ENCODE measurements around the gene CHST15.

CHST15 gene

DNA sequence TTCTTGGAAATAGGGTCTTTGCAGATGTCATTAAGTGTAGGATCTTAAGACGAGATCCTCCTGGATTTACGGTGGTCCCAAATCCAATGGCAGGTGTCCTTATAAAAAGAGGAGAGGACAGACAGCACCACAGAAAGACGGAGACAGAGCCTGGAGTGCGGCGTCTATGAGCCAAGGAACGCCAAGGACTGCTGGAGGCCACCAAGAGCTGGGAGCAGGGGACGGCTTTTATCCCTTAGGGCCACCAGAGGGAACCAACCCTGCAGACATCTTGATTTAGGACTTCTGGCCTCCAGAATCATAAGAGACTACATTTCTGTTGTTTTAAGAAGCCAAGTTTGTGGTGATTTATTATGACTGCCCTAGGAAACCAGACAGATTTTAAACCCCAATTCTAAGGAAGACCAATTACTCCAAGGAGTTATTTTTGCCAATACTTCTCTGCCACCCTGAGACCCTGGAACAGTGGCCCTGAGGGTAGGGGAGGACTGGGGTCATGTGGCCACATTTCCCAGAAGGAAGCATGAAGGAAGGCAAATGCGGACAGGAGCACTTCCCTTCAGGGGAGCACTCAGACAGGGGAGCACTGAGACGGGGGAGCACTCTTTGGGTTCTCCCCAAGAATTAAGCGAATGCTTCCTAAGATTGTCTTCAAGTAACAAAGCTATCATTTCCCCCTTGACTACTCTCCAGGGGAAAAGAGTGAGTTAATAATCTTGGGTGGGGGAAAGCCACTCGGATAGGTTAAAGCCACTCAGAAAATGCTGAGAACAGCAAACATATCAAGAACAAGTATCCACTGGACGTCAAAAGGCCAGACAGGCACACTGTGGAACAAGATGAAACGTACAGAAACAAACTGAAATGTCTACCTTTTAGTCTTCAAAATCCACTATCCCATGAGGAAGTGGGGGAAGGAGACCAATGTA lies 67.5 kb downstream of the CHST15 start:
- intact Hi-C loops (cut with DNase I), result no loop called here
- DNase-seq, result peak in 1 of 42 donors; percentile 28

DNA sequence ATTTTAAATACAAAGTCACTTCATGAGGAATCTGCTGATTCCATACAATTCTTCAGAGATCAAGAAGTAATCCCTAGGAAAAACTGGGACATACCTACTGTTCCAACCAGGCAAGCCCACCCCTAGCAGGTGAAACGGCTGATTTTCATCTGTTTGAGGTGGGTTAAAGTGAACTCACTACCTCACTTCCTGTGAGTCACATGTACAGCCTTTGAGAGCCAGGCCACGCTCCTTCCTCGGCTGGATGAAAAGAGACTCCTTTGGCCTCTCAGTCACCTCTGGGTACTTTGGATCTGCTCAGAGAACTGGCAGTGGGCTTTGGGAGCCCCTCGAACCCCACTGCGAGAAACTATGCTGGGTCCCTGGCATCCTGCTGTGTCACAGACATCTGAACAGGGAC lies 68.2 kb downstream of the CHST15 start:
- no peak for DNase-seq
- intact Hi-C loops (cut with DNase I), result no loop called here

DNA sequence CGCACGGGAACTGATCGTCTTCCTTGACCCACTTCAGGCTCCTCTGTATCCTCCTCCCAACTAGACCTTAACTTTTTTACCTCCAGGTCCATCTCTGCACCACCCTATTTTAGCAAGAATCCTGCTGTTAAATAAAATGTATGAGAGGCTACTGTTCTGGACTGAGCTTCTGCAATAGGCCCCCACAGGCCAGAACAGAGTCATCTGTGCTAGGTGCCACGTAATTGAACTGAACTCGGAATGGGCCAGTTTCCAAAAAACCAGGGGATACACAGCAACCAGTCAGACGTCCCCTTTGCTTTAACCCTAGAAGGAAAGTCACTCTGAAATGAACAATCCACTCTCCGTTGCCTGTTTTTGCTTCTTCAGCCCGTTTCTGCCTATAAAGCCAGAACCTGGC lies 71.3 kb downstream of the CHST15 start:
- intact Hi-C loops (cut with DNase I), result no loop called here

DNA sequence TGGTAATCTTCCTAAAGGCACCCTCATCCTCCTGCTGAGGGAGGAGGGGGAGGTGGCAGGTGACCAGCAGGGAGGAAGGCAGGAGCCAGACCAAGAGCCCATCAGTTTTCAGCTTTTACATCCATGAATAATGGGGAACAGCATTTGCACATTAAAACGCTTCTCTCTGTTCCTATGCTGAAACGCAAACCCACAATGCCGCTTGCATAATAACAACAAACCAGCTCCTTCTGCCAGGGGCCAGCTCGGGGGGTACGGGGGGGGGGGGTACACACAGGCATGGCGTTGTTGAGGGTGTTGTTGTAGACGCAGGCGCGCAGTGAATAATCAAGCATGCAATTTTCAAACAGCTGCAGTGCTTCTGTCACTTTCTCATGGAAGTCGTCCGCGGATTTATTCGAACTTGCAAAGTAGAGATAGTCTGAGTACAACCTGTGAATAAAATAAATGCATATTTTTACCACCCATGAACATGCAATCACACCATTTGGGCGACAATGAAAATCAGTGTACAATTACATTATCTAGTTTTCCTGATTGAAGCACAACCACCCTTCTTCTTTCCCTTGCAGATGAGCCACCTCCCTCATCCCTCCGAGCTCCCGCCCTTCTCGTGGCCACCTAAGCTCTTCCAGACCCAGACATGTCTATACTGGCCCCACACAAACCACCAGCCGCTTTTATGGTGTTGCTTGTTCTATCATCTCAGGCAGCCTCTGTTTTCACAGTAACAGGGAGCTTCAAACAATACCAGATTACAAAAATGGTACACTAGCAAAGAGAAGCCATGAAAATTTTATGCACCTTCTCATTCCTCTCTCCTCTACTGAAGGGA lies 72.2 kb downstream of the CHST15 start:
- DNase-seq, result peak in 4 of 42 donors; percentile 24 to 51 (median 32)
- intact Hi-C loops (cut with DNase I), result no loop called here

More for the DNA sequence above, 71.3 kb downstream of the CHST15 start:
- no peak for DNase-seq

DNA sequence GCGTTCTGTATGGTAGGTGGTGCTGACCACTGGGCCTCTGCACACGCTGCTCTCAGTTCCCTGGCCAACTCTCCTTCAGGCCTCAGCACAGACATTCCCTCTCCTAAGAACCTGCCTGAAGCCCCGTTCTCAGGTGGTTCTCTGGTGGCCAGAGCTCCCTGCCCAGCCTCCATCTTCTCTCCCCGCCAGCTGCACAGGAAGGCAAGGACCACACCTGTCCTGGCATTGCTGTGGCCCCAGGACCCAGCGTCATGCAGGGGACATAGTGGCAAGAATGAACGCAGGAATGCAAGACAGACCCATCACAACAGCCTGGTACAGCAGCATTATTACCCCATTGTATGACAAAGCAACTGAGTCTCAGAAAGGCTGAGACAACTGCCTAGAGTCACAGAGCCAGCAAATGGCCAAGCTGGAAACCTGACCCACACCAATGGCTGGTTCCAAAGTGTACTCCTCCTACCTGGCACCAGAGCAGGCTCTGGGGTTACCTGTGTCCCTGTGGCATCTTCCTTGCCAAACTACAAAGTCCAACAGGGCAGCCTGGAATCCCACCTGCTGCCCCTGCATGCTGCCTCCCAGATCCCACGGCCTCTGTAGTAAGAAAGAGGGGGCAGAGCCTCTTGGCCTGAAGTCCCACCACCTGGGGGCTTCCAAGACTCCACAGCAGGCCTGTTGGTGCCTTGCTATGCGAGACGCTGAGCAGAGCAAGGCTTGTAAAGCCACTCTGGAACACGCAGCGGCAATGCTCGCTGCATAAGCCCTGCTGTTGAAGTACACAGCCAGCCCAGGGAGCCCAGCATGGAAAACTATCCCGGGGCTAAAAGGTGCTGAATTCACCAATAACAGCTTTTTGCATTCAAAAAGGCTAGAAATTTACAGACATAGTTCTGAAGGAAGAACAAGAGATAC lies 73.3 kb downstream of the CHST15 start:
- no peak for DNase-seq
- intact Hi-C loops (cut with DNase I), result no loop called here

DNA sequence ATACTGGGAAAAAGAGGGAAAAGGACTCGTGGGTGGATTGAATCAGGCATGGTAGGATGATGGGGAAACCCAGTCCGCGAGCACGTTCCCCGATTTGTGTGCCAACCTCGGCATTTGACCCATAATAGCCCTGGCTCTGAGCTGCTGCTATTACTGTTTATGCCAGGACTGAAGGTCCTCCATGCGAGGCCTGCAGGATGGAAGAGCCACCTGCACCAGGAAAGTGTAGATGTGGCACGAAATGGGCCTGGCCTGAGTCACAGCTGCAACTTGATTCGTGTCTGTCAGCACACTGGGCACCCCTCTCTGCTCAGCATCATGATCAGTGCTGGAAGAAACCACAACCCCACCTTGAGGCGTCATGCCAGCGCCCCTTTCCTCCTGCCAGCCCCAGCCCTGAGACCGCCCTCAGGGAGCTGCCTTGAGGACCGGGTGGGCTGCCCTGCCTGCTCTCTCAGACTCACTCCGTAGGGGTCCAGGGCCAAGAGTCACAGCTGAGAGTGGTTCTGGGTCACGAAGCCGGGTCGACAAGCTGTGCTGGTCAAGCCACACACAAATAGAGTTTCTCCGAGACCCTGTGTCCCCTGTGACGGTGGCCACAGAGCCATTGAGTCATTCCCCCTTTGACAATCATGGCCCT lies 74.4 kb downstream of the CHST15 start:
- DNase-seq, result no peak
- intact Hi-C loops (cut with DNase I), result no loop called here

DNA sequence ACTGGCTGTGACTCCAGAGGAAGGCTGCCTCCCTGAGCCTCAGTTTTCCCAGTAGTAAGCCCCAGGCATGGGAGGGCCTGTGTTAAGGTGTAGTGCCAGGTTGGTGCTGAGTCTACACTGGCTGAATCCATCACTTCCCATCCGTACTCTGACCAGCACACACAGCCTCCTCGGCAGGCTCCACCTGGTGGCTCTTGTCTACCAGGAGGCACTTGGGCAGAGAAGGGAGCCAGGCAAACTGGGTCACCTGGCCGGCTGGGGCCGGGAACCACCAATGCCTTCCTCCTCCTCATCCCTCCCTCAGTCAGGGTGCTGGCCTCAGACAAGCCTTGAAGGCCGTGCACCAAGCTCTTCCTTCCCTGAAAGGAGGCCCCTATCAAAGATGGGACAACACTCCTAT lies 75.7 kb downstream of the CHST15 start:
- intact Hi-C loops (cut with DNase I), result no loop called here
- DNase-seq, result no peak

DNA sequence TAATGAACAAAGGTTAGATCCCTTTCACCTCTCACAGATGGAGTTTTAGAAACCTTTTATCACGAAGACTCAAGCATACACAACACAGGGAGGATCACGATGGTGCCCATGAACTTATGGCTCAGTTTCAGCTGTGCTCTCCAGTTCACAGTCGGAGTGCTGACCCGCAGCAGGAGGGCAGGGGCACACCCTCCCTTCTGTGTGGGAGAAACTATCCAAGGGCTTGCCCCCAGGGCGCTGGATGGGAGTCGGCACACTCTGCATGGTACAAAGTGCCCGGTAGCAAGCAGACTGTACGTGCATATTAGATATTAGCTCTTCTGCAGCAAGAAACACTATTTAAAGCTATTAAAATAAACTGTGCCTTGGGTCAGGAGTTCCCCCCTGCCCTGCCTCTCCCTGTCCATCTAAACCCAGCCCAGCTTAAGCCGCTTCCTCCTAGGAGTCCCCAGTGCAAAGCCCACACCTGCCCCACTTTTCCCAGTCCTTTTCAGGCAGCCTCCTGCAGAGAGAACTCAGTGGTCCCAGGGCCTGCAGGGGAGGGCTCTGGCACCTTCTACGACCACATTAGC lies 76.5 kb downstream of the CHST15 start:
- intact Hi-C loops (cut with DNase I), result no loop called here
- no peak for DNase-seq

DNA sequence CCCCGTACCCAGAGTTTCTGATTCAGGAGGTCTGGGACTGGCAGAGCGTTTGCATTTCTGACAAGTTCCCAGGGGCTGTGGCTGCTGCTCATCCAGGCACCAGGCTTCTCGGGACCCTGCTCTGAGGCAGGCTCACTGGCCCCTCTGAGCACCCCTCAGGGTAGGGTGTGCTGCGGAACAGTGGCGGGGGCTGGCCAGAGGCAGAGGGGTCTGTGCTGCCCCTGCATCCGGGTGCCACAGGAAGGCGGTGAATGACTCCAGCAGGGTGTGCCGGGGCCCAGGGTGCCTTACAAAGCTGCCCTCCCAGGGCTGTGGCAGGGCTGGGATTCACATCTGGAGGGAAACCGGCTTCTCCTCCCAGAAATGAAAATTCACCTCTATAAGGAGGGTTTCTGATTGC lies 77.4 kb downstream of the CHST15 start:
- intact Hi-C loops (cut with DNase I), result no loop called here
- DNase-seq, result no peak

DNA sequence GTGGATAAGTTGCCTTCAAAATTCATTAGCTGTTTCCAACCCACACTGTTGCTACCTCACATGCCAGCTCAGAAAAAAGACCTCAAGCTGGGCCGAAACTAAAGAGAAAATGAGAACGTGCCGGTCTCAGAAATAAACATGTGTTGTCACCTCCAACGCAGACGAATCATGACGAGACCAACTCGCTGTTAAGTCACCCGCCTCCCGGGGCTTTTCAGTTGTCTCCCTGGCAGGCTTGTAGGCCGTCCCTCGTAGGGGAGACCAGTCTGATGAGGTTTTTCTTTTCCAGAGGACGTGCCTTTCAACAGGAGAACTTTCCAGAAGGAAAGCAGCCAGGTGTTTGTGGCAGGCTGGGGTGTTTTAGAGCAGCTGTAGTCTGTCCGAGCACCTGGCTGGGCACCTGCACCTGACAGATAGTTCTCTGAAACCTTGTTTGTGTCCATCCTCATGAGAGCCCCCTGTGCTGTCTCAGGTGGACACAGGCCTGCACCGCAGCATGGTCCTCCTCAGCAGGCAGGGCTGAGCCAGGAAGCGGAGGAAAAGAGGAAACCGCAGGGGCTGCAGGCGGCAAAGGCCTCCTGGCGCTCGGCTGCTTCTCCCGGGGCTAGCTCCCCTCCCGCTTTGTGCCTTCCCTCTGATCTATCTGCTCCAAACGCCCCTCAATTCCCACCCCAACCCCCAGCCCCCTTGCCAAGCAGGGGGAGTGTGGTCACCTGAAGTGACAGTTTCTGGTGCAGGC lies 78.8 kb downstream of the CHST15 start:
- no peak for DNase-seq
- intact Hi-C loops (cut with DNase I), result no loop called here

DNA sequence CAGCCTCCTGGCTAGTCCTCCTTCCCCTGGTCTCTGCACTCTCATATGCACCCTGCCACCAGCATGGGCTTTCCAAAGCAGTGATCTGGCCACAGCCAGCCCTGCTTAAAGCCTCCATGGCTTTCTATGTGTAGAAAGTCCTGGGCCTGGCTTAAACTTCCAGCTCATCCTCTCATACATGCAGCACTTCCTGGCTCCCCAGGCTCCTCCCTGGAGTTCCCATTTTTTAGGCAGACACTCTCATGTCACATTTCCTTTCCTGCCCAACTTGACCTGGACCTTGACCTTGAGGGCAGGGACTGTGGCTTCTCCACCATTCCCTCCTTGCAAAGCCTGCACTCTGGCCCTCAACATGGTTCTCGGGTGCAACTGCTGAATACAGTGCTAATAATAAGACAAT lies 79.5 kb downstream of the CHST15 start:
- intact Hi-C loops (cut with DNase I), result no loop called here
- no peak for DNase-seq

DNA sequence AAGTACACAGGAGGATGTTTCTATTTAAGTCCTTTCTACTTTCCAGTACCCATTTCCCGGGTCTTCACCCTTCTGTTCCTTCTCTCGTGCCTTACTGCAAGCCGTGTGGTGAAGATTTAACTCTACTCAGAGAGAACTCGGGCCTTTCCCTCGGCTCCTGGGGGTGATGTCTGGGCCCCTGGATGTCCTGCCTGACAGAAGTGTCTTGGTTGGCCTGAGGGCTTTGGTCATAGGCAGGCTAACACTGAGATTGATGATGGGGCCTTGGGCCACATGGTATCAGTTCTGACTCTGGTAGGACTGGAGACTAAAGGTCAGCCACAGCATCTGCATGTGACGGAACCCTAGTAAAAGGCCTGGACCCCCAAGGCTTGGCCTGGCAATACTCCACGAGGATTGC lies 80.4 kb downstream of the CHST15 start:
- no peak for DNase-seq
- intact Hi-C loops (cut with DNase I), result no loop called here

DNA sequence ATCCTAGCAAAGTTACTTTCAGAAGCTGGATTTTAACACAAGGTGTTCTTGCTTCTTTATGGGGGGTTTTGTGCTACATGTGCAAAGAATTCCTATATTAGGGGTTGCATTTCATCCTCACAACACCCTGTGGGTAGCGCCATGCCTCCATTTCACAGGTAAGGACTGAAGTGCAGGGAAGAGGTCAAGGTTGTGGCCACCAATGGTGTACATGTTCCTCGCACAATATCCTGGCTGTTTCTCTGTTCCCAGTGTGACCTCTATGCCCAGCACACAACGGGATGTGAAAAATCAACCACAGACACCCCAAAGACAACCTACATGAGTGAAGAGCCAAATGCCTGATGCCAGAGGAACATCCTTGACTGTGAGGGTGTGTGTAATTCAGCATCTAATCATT lies 80.8 kb downstream of the CHST15 start:
- DNase-seq, result no peak
- intact Hi-C loops (cut with DNase I), result no loop called here

DNA sequence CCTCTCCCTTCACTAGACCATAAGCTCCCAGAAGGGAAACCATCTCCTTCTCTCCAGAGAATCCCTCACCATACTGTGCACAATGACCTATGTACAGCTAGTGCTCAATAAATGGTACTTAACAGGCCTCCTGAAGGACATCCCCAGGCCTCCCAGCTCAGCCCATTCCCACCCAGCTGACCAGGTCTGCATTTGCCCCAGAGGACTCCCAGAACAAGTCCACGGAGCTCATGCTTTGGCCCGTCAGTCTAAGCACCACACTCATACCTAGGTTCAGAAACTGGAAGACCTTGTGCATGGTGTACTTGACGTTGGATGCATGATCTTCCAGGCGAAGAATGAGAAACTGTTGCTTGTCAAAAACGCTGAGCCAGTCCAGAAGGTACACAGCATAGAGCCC lies 81.3 kb downstream of the CHST15 start:
- intact Hi-C loops (cut with DNase I), result no loop called here
- DNase-seq, result no peak

DNA sequence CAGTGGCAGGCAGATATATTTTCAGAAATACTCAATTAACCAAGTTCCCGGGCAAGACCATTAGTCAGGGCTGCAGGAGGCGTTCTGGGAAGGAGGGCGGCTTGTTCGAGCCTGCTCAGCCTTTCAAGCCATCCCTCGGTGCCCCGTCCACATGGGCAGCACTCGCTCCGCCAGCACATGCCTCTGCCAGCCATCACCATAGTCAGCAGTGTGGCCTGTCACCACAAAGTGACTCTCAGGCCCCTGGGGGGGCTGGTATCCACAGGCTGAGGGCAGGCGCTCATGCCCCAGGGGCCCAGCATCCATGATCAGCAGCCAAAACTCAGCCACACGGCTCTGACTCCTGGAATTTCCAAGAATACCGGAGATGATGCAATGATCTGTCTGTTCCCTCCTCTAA lies 81.9 kb downstream of the CHST15 start:
- peak in 1 of 42 donors; percentile 5 for DNase-seq

DNA sequence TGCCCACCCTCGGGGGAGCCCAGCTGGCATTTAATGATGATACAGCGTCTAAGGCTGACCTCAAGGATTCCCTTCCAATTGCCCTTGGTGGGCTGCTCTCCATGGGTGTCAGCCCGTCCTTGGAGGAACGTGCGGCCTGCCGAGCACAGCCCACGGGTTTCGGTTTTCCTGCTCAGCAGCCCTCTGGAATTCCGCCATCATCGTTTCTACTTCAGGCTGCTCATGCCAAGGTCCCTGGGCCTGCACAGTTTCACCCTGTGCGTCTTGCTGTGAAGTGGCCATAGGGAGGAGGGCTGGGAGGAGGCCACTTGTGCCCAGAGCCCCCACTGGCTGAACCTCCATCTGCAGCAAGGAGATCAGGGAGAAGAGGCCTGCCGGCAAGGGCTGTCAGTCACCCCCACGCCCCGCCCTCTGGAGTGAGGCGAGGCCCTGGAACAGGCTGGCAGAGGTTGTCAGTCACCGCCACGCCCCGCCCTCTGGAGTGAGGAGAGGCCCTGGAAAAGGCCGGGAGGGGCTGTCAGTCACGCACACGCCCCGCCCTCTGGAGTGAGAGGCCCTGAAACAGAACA lies 82.8 kb downstream of the CHST15 start:
- DNase-seq, result peak in 39 of 42 donors; percentile 29 to 85 (median 68)
- intact Hi-C loops (cut with DNase I), result no loop called here

More for the DNA sequence above, 81.9 kb downstream of the CHST15 start:
- intact Hi-C loops (cut with DNase I), result no loop called here

DNA sequence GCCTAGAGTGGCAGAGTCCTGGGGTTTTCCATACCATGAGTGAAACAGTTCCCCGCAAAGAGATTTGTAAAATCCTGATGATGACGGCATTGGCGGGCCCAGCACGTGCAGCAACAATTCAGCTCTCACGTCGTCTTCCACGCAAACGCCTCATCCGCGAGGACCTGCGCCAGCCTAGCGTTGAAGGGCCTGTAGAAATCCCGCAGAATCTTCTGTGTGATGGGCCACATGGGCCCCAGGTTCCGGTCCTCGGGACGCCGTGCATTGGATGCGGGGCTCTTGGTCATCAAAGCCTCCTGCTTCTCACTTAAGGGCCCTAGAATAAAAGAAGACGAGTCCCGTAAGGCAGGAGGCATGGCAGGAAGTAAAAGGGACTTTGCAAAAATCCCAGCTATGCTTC lies 83.4 kb downstream of the CHST15 start:
- peak in 3 of 42 donors; percentile 5 to 28 (median 23) for DNase-seq
- intact Hi-C loops (cut with DNase I), result no loop called here

Measured in head of caudate nucleus (tissue), 42 donors.